WTC11 (cell line): Measurements from ENCODE around the gene PTPRN2.

Experiments used
- CREB1 ChIP-seq: sonication (generic); formaldehyde crosslinking; IDR thresholded peaks from 2 replicates; pipeline ENCODE4 v1.8.0; 2023; ENCODE audit warnings: mild to moderate bottlenecking, missing genetic modification reagents
- CTCF ChIP-seq: fragments of 200-600 bp; IDR thresholded peaks from 2 replicates; pipeline ENCODE4 v1.8.0; 2022; ENCODE audit warnings: antibody characterized with exemption
- JUN ChIP-seq: sonication (generic); formaldehyde crosslinking; IDR thresholded peaks from 2 replicates; pipeline ENCODE4 v1.8.0; 2023; ENCODE audit warnings: mild to moderate bottlenecking, missing genetic modification reagents

GRCh38 chr7:158054081-158054480 lies 533.5 kb downstream of the PTPRN2 start:
- TF ChIP-seq CREB1 (CRISPR knock-in tag) (no peak), JUN (CRISPR knock-in tag) (no peak), CTCF (no peak)
